ENCODE results near the gene ANKLE1.
"Not testable (repeated sequence)": the region's sequence is repeated elsewhere in the genome, so short reads cannot be mapped to it uniquely, and the experiment has no call there.

GRCh38 chr19:17274892-17275291 is 6.8 kb upstream of the ANKLE1 start:
- TF ChIP-seq, protein P1, sequence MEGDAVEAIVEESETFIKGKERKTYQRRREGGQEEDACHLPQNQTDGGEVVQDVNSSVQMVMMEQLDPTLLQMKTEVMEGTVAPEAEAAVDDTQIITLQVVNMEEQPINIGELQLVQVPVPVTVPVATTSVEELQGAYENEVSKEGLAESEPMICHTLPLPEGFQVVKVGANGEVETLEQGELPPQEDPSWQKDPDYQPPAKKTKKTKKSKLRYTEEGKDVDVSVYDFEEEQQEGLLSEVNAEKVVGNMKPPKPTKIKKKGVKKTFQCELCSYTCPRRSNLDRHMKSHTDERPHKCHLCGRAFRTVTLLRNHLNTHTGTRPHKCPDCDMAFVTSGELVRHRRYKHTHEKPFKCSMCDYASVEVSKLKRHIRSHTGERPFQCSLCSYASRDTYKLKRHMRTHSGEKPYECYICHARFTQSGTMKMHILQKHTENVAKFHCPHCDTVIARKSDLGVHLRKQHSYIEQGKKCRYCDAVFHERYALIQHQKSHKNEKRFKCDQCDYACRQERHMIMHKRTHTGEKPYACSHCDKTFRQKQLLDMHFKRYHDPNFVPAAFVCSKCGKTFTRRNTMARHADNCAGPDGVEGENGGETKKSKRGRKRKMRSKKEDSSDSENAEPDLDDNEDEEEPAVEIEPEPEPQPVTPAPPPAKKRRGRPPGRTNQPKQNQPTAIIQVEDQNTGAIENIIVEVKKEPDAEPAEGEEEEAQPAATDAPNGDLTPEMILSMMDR (IDR thresholded peaks at IDR 0.05; ENCODE audit: insufficient read depth, low read length) = not testable (repeated sequence)
- not testable (repeated sequence) for TF ChIP-seq GABPA (IDR thresholded peaks at IDR 0.05; ENCODE audit: low read depth)
